NCI-H1436 treated with DMSO at 0.1 percent for 48 hours (cell line): ENCODE results near the gene HECTD3.
"Not testable (repeated sequence)": the region's sequence is repeated elsewhere in the genome, so short reads cannot be mapped to it uniquely, and the experiment has no call there.

ENCODE experiments used
- DNase-seq: peaks from one replicate; lab custom pipeline; 2025; lab: John Stamatoyannopoulos, UW

Gene HECTD3

GRCh38 chr1:45014321-45015028 is 3.4 kb upstream of the HECTD3 start:
- DNase-seq = peak; percentile 26

DNA sequence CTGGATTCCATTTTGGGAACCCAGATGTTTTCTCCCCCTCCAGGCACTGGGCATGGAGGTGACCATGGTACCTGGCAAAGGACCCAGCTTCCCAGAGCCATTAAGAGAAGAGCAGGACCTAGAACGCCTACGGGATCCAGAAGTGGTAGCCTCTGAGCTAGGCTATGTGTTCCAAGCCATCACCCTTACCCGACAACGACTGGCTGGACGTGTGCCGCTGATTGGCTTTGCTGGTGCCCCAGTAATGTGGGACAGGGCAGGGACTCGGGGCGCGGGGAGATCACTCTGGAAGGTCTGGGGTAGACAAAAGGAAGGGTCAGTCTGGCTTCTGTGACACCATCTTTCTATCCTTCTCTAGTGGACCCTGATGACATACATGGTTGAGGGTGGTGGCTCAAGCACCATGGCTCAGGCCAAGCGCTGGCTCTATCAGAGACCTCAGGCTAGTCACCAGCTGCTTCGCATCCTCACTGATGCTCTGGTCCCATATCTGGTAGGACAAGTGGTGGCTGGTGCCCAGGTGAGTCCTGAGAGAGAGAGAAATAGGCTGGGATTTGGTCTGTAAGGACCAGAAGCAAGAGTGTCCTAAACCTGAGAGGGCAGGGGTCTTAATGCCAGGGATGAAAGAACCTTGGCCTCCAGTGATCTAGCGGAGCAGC is 2.6 kb upstream of the HECTD3 start:
- DNase-seq = no peak

DNA sequence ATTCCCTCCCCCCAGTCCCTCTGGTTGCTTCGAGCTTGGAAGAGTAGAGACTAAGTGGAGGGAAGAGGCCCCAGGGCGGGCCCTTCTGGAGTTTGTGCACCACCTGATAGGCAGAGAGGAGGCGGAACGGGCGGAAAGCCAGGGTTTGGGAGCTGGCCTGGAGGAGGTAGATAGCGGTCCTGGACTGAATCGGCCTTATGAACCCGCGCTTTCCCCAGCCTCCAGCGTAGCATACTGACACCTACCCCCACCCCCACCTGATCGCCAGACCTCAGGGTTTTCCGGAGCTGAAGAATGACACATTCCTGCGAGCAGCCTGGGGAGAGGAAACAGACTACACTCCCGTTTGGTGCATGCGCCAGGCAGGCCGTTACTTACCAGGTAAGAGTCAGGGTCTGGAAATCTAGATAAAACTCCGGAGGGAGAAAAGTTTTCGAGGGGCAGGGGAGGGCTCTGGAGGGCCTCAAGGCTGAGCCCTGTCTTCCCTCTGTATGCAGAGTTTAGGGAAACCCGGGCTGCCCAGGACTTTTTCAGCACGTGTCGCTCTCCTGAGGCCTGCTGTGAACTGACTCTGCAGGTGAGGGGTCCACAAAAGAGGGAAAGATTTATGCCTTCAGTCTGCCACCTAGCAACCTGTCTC is 1.6 kb upstream of the HECTD3 start:
- DNase-seq = no peak

- DNase-seq = peak; percentile 77
Observed at GRCh38 chr1:45011837-45012638, 914 bp upstream of the HECTD3 start, which contains the start of gene UROD. Gene UROD (plus strand): TSS chr1:45012254. CDS start chr1:45012266, 12 bp downstream.

GRCh38 chr1:45009956-45010854 is 919 bp downstream of the HECTD3 start:
- no peak for DNase-seq

GRCh38 chr1:45009296-45009865 is 1.7 kb downstream of the HECTD3 start:
- no peak for DNase-seq

DNA sequence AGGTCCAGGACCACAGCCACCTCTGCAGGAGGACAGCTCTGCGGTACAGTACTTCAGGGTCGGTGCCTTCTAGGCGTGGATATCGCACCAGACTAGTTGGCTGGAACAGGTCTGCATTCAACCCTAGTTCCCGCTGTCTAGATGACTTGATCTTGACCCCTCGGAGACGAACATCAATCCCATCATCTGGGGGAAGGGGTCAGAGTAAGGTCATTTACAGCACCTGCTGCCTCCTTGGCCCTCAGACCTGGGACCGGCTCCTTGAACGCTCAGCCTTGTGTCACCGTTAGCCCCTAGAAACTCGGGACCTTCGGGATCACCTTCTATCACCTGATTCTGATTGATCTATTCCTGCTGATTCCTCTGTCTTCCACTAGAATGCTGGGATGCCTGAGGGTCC is 2.6 kb downstream of the HECTD3 start:
- DNase-seq = no peak

GRCh38 chr1:45008076-45008475 is 3.0 kb downstream of the HECTD3 start:
- no peak for DNase-seq

GRCh38 chr1:45007311-45007710 is 3.8 kb downstream of the HECTD3 start:
- DNase-seq = no peak

GRCh38 chr1:45005761-45006160 is 5.4 kb downstream of the HECTD3 start:
- no peak for DNase-seq

DNA sequence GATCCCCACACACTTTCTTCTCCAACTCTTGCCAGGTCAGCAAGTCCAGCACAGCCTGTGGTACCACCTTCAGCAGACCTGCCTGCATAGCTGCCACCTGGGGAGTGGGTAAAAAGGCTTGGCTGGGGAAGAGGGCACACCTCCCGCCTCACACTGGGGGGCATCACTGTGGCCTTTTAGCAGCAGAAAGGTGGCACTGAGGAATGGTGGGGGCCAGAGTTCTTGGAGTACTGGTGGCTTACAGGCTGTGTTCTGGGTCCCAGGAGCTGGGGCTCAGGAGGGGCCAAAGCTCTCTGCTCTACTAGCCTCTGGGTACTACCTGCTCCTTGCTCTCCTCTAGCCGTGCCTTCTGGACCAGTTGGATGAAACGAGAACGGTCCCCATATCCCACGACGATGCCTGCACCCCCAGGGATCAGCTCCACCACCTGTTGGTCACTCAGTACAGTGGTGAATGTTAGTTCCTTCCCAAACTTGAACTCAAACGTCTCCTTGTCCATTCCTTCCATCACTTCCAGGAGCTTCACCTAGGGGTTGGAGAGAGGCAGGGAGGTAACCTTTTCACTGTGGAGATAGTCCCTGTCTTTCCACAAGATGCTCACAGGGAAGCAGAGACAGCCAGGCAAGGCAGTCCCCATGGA is 6.7 kb downstream of the HECTD3 start:
- DNase-seq = no peak

DNA sequence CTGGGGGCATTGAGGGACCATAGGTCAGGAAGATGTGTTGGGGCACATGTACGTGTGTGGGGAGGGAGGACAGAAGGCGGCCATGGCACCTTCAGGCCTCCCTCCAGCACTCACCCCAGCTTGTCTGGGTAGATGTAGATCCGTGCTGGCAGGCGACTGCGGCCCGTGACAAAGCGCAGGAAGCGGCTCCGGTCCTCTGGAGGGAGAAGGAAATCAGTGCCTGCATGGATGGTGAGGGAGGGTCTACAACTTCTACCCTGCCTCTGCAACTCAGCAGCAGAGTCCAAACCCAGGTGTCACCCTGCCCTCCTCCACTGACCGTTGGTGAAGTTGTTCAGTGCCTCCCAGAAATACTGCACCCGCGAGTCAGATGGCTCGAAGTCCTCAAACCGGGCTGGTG is 7.4 kb downstream of the HECTD3 start:
- DNase-seq = no peak

GRCh38 chr1:45002650-45003645 is 8.2 kb downstream of the HECTD3 start:
- DNase-seq = no peak

- not testable (repeated sequence) for DNase-seq
Observed at GRCh38 chr1:45001576-45001975, 9.5 kb downstream of the HECTD3 start.

DNA sequence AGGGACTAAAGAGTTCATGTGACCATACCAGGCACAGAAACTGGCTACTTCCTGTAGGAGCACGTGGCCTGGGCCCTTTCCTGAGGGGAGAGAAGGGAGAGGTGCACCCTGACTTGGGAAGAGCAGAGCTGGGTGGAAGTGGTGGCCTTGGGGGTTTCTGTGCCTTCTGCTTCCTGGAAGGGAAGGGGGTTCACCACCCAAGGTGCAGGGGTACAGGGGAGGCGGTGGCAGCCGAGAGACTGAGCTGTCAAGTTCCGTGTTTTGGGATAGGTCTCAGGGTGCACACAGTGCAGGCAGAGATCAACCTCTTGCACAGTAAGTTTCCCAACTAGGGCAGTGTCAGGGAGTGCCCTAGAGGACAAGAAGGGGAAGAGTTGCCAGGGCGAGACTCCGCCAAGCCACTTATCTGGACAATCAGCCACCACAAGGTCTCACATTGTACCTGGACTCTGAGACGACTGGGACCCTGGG is 10.1 kb downstream of the HECTD3 start:
- DNase-seq = no peak

DNA sequence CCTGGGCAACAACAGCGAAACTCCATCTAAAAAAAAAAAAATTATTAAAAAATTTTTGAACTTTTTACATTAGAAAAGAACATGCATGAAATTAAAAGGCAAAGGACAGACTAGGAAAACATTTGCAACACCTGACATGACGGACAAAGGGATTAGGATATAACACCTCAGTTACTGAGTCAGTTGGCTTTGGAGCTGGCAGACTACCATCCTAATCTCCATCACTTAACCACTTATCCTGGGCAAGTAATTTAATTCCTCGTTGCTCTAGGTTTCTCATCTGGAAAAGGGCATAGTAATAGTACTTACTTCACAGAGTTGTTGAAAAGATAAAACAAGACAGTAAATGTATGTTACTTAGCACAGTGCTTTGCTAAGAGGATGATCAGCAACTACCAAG is 11.9 kb downstream of the HECTD3 start:
- no peak for DNase-seq

- no peak for DNase-seq
Observed at GRCh38 chr1:44995467-44996238, 15.5 kb downstream of the HECTD3 start.

DNA sequence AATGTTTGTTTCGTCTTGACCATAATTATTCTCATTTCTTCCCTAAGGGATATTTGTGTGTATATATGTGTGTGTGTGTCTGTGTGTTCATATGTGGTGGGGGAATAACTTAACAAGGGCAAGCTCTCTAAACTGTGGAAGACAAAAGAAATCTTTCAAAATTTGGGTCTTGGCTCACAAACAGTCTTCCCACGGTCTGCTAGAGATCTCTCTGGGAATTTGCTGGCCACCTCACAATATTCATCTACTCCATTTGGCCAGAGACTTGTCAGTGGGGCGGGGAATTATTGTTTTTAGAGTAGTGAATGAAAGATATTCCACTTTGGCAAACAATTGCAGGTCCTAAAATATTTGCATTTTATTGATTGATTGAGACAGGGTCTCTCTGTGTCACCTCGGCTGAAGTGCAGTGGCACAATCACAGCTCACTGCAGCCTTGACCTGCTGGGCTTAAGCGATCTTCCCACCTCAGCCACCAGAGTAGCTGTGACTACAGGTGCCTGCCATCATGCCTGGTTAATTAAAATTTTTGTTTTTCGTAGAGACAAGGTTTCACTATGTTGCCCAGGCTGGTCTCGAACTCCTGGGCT is 16.7 kb downstream of the HECTD3 start:
- DNase-seq = no peak
